Measurements from ENCODE around the gene FHL2. TPM values are rescaled to one million over a fixed set of nuclear protein-coding genes. Genes with fewer than 3 reads are reported as not detected.

FHL2 gene
- total and polyA plus RNA-seq, 9 of the 15 experiments (the other 6 are each of a cell fraction or from before 2014, with no cell fraction given): 7.5 to 33.1 (median 23.9) TPM

DNA sequence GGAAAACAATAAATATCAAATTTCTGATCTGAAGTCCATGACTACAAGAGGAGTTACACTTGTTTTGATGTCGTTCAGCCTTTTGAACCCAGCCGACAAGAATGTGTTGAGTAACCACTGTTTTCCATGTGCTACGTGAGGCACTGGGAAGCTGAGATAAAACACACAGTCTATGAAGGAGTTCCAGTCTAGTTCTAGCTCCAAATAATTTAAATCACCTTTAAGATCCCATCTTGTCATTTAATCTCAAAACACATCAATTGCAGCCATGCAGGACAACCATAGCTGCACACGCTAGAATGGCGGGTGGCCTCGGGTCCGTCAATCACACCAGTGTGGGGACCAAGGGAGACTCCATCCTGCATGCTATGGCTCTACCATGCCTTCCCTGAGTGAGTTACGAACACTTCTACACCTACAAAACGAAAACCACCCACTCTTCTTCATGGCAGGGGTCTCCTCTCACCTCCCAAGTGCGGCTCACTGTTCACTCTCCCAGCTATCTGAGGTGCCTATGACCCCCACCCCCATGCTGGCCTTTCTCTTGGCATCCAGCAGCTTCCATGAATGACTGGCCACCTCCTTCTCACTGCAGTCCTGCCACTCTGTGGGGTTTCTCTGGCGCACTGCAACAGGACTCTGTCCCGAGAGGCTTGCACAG, 3.8 kb downstream of the FHL2 start:
- H3K4me1 ChIP-seq (replicated peaks in 1 of 2; ENCODE audit: control insufficient read depth in 2 of 2, insufficient read depth in 2 of 2, low read length in 2 of 2): peaks cover 19 to 28% of the 10 kb centered on the region in 2 experiments; a peak in 4 of 5 replicates
- intact Hi-C loops (cut with micrococcal nuclease) (no loop called here), in situ Hi-C loops (cut with MboI) (no loop called here)
- ChIA-PET POLR2A (interaction anchor here (1.4 kb wide), 2 partner anchors 16 to 116 kb away, joined by 4 to 7 read pairs; no protein-coding TSS in a partner anchor), CTCF (ENCODE audit: low intra/inter-chr PET ratio) (no interaction called here)
- no peaks in the 10 kb centered on the region for H4K20me1 ChIP-seq (replicated peaks; ENCODE audit: control insufficient read depth, insufficient read depth, low read length)
- H3K9ac ChIP-seq (ENCODE audit: insufficient read depth in 1 of 2, low read depth in 2 of 2, low read length in 2 of 2): 0 out of 4 replicates have a peak overlapping the region, but pooled peaks of 1 of the 2 experiments have one; percentile 36
- H3K9me3 ChIP-seq (replicated peaks; ENCODE audit: control insufficient read depth, insufficient read depth, low read depth, low read length): no peaks in the 10 kb centered on the region
- no peak overlapping the region for H2AFZ ChIP-seq (ENCODE audit: low read depth, low read length)
- no peak overlapping the region for H3K4me3 ChIP-seq
- 50% methylated on average over 10 of the region's 12 CpGs for WGBS (ENCODE audit: insufficient coverage, low coverage, missing lambda C conversion rate)
- no peaks in the 10 kb centered on the region for H3K9me1 ChIP-seq (ENCODE audit: control insufficient read depth, insufficient read depth, low read length)
- TF ChIP-seq RBM15 (IDR thresholded peaks at IDR 0.05; ENCODE audit: insufficient read depth, low read length): no peak
- TF ChIP-seq CBFA2T3 (IDR thresholded peaks at IDR 0.05): no peak
- TF ChIP-seq ZNF717 (CRISPR knock-in tag; IDR thresholded peaks at IDR 0.05): no peak
- TF ChIP-seq, protein P1, sequence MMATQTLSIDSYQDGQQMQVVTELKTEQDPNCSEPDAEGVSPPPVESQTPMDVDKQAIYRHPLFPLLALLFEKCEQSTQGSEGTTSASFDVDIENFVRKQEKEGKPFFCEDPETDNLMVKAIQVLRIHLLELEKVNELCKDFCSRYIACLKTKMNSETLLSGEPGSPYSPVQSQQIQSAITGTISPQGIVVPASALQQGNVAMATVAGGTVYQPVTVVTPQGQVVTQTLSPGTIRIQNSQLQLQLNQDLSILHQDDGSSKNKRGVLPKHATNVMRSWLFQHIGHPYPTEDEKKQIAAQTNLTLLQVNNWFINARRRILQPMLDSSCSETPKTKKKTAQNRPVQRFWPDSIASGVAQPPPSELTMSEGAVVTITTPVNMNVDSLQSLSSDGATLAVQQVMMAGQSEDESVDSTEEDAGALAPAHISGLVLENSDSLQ (IDR thresholded peaks at IDR 0.05): peak; percentile 19; the same call in 1 of the 2 replicates
- TF ChIP-seq ESRRA (IDR thresholded peaks at IDR 0.05; ENCODE audit: borderline replicate concordance, low read depth): no peak
- 0 out of 2 replicates have a peak, but pooled peaks have one; percentile 43 for TF ChIP-seq CEBPB (tag; IDR thresholded peaks at IDR 0.05)
- TF ChIP-seq ZNF695 (CRISPR knock-in tag; IDR thresholded peaks at IDR 0.05): no peak
- TF ChIP-seq HNRNPLL (IDR thresholded peaks at IDR 0.05; ENCODE audit: low read depth, low read length, poor library complexity, severe bottlenecking): no peak
- TF ChIP-seq SMAD2 (IDR thresholded peaks at IDR 0.05; ENCODE audit: low read depth, low read length): no peak
- no peak for TF ChIP-seq POU5F1 (IDR thresholded peaks at IDR 0.05; ENCODE audit: borderline replicate concordance, low read depth, low read length, partially characterized antibody)
- TF ChIP-seq RBM17 (IDR thresholded peaks at IDR 0.05; ENCODE audit: borderline replicate concordance, low read depth, low read length): no peak
- DNase-seq (ENCODE audit: extremely low read depth in 1 of 4, low spot score in 3 of 4) (no peak), ATAC-seq (no peak), FAIRE-seq (no peak)
- peaks cover 18% of the 10 kb centered on the region for H3K36me3 ChIP-seq (ENCODE audit: control insufficient read depth, insufficient read depth, low read length)
- H3K79me2 ChIP-seq (ENCODE audit: control insufficient read depth, insufficient read depth, low read length): peaks cover 80% of the 10 kb centered on the region
- H3K4me2 ChIP-seq (ENCODE audit: insufficient read depth, low read length): no peak overlapping the region
- no peaks in the 10 kb centered on the region for H3K27me3 ChIP-seq (ENCODE audit: control insufficient read depth in 2 of 2, insufficient read depth in 2 of 2, low read length in 2 of 2)
- H3K27ac ChIP-seq (ENCODE audit: extremely low read depth, low read depth, low read length): no peak overlapping the region
- no TSS peak for BruUV-seq (replicated peaks)
